HuH-7 (cell line): ENCODE data around the gene P4HA2.
"Not testable (repeated sequence)": the region's sequence is repeated elsewhere in the genome, so short reads cannot be mapped to it uniquely, and the experiment has no call there.

Experiments used
- DNase-seq: peaks from one replicate; pipeline ENCODE4 v3.0.0; 2011; ENCODE audit warnings: low spot score

Gene P4HA2

DNA sequence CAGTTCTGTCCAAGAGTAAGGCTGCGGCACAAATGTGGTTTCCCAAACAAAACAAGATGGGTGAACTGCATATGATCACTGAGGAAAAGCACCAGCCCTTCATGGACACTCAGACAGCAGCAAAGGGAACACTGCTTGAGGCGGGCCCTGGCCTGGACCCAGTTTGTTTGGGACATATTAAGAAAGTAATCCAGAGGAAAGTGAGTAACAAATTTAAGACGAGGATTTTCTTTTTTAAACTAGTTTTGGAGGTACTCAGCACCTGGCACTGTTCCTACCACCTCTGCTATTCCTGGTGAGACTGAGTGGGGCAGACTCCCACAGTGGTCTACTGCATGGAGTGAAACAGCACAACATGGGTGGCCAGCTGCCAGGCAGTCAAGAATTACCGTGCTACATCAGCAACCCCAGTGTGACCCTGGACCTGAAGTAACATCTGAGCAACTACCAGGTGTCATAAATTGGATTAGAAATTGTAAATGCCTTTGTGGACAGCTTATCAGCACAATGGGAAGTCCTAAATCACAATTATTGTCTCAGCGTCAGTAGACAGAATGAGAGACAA is 28.5 kb downstream of the P4HA2 start:
- no peak for DNase-seq

DNA sequence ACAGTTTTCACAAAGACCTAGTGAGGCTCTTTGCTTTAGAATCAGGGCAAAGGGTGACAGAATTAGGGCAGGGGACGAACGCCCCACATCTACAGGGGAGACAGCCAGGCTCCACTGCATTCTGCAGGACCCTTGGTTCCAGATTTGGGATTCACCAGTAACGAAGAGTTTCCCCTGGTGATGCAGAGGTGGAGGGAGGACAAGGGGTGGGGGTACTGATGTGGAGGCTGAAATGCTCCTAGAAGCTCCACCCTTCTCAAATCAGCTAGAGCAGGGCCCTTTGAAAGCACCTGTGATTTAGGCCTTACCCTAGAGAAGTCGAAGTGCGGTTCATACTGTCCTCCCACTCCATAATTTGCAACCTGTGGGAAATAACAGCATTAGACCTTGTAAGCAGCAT is 29.1 kb downstream of the P4HA2 start:
- no peak for DNase-seq

DNA sequence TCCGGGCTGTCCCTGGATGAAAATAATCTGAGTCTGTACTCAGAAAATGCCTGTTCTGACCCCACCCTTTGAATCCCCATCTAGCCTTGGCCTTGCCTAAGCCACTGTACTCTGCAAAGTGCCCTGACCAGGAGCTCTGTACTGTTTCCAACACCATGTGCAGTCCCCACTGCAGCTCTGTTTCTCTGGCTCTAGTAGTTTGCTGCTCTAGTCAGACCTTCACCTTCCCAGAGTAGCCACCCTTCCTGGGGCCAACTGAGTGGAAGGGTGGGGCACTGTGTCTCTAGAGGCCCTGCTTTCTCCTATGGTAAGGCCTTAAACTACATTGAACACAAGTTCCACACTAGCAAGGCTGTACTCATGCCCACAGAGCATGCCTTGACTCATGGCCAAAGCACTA is 31.9 kb downstream of the P4HA2 start:
- no peak for DNase-seq

DNA sequence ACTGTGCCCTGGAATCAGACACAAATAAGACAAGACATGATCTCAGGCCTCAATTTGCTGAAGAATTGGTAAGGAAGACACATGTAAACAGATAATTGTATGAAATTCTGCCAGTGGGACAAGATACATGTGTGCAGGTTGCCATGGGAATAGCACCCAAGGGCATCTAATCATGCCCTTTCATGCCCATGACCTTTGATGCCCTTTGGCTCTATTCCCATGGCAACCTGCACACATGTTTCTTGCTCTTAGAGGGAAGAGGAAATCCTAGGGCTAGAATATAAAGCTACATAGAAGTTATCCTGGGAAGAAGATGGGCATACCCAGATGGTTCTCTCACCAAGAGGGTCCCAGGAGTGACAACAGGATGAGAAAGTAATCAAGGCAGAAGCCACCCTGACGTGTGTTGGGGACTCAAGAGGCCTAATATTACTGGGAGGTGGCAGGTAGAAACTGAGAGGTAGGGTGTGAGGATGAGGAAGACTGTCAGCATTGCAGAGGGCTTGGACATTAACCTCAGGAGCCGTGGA is 34.4 kb downstream of the P4HA2 start:
- no peak for DNase-seq

DNA sequence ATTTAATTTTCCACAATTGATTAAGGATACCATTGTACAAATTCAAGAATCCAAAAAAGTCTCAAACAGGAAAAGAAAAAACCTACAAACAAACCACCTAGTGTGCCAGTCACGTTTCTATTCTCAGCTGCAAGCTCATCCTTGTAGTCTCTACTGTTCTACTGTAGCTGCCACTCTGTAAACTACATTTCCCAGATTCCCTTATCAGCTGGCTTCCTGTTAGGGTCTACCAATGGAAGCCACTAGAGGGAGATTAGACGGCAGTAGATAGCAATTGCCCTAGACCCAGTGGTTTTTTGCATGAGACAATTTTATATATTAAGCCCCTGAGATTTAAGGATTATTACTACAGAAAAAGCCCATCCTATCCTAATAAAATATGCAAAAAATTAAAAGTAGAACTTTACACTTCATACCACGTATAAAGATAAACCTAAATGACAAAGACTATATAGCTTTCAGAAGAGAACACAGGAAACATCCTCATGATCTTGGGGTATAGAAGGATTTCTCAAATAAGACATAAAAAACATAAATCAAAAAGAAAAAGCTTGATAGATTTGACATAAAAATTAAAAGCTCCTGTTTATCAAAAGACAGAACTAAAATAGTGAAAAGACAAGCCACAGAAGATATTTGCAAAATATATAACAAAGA is 37.4 kb downstream of the P4HA2 start:
- peak; percentile 71 for DNase-seq

DNA sequence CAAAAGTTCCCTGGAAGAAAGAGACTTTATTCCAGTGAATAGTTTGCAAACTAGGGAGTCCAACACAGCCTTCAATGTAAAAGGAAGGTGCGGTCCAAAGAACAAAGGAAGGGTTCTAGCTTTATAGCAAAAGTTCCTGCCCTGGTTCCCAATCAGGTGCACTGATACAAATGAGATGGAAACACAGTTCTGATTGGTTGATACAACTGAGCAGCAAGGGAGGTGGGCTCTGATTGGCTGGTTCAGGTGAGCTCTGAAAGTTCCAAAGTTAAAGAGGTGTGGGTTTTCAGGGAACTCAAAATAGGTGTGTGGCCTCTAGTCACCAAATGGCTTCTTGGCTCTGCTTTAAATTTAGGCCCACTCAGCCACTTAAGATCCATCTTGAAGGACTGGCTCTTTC is 43.1 kb downstream of the P4HA2 start:
- no peak for DNase-seq

DNA sequence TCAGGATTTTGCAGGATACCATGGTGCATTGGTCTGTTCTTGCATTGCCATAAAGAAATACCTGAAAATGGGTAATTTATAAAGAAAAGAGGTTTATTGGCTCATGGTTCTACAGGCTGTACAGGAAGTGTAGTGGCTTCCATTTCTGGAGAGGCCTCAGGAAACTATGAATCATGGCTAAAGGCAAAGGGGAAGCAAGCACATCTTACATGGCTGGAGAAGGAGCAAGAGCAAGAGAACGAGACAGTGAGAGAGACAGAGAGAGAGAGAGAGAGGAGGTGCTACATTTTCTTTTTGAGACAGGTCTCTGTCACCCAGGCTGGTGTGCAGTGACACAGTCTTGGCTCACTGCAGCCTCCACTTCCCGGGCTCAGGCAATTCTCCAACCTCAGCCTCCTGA is 43.9 kb downstream of the P4HA2 start:
- no peak for DNase-seq

DNA sequence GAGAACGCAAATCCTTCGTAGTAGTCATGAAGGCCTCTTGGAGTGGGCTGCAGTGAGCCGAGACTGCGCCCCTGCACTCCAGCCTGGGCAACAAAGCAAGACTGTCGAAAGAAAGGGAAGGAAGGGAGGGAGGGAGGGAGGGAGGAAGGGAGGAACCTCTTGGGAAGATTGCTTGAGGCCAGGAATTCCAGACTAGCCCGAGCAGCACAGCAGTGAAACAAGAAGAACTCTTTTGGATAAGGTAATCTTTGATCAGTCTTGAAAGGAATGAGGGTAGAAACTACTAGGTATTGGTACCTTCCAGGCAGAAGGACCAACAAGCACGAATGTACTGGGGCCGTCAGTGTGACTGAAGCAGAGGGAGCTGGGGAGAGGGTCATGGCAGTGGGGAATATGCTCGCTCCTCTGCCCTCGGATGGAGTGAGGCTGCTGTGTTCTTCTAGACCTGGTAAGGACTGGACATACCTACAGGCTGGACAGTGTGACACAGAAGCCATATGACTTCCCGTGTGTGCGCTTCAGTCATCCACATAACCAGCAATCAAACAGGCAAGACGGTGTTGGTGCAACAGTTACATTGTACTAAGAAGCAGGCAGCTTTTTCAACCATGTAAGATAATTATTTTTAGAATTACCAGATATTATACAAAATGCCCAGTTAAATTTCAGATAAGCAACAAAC is 45.2 kb downstream of the P4HA2 start:
- DNase-seq: no peak

DNA sequence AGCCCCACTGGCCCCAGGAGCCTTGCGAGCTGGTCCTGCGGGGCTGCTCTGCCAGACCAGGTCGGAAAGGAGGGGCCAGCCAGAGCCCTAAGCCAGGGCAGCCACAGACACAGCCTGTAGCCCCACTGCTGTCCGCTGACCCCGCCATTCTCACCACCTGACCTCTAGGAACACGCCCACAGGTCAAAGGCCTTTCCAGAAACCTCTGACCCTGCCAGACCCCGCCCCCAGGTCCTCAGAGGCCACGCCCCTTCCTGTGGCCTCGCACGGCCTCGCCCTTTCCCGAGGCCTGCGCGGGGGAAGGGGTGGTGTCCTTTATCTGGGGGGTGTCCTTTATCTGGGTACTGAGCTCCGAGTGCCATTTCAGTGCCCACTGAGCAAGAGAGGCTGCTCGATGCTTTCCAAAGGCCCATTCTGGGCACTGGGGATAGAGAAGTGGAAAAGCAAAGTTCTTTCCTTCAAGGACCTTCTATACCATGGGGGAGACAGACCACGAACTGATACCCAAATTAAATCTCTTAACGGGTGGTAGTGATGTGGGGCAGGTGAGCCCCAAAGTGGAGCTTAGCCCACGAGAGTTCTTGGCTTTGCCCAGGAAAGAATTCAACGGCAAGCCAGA is 46.5 kb downstream of the P4HA2 start:
- DNase-seq: no peak

DNA sequence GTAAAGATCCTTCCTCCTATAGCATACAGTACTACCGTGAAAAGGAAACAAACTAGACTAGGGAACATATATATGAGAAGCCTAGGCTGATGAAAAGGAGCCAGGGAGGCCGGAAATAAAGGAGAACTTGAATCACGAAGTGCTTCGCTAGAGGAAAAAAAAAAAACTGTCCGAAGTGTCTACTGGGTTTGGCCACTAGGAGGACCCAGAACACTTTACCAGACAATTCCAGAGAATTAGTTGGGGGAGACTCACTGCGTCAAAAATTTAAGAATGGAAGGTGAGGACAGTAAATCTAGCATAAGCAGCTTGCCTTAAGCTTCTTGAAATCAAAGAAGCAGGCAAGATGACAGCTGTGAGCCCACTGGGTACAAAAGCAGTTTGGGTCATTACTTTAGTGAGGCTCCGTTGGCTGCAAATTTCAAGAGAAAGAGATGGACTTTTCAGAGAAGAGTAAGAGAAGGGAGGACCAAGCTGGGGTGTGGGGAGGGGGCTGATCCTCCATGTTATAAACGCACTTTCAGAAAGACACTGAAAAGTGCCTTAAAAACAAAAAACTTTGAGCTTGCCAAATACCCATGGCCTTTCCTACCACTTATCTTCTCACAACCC is 47.4 kb downstream of the P4HA2 start:
- peak; percentile 56 for DNase-seq

DNA sequence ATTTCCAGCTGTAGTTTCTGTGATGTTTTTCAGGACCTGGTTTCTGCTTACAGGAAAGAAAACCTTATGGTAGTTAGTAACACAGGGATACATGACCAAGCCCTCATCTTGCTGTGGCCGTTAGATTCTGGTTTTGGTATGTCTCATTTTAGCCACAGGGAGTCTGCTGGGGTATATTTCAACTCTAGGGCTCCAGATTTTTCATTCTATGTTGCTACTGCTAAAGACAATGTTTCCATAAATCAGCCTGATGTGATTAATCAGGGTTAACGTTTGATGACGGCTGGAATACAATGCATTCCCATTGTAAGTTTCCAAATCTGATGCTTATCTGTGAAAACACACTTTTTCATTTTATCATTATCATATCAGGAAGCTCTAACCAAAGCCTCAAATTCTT is 48.2 kb downstream of the P4HA2 start:
- DNase-seq: no peak

DNA sequence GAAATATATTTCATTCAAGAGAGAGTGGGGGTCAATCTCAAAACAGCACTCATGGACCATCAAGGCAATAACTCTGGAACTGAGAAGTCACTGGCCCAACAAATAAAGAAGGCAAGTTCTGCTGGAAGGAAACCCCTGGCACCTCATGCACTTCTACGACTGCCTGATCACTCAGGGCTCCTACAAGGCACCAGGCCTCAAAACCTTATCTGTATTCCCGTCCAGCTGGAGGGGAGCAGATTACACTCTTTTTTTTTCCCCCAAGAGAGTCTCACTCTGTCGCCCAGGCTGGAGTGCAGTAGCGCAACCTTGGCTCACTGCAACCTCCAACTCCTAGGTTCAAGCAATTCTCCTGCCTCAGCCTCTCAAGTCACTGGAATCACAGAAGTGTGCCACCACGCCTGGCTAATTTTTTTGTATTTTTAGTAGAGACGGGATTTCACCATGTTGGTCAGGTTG is 49.9 kb downstream of the P4HA2 start:
- no peak for DNase-seq

DNA sequence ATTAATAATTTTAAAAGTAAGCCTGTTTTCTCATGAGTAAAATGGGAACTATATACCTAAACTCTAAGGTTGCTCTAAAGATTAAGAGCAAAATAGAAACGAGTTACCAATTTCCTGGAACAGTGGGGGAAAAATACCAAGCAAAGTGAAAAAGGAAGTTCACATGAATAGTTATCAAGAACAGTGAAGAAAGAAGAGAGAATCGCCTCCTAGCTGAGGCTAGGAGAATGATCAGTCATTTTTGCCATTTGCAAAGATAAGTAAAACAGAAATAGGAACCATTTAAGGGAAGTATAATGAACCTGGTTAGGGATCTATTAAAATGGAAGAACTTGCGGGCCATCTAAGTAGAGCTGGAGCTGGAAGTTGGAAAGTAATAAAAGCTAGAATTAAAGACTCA is 50.7 kb downstream of the P4HA2 start:
- no peak for DNase-seq

DNA sequence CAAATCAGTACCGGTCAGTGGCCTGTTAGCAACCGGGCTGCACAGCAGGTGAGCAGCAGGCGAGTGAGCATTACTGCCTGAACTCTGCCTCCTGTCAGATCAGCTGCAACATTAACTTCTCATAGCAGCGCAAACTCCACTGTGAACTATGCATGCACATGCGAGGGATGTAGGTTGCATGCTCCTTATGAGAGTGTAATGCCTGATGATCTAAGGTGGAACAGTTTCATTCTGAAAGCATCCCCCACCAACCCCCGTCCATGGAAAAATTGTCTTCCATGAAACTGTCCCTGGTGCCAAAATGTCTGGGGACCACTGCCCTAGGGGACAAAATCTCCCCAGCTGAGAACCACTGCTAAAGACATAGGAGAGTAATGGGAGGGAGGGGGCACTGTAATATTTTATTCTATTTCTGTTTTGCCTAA is 51.1 kb downstream of the P4HA2 start:
- DNase-seq: no peak

DNA sequence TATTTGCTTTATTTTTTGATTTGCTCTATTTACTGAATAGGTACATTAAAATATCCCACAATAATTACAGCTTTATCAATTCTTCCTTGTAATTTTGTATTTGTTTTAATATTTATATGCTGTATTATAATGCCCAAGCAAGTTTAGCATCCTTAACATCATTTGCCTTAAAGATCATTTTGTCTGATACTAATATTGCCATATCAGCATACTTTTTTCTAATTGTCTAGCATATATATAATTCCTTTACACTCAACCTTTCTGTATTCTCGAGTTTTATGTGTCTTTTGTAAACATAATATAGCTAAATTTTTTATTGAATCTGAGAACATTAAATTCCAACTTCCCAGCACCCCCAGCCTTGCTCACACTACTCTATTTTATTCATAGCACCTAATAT is 64.7 kb downstream of the P4HA2 start:
- DNase-seq: no peak

DNA sequence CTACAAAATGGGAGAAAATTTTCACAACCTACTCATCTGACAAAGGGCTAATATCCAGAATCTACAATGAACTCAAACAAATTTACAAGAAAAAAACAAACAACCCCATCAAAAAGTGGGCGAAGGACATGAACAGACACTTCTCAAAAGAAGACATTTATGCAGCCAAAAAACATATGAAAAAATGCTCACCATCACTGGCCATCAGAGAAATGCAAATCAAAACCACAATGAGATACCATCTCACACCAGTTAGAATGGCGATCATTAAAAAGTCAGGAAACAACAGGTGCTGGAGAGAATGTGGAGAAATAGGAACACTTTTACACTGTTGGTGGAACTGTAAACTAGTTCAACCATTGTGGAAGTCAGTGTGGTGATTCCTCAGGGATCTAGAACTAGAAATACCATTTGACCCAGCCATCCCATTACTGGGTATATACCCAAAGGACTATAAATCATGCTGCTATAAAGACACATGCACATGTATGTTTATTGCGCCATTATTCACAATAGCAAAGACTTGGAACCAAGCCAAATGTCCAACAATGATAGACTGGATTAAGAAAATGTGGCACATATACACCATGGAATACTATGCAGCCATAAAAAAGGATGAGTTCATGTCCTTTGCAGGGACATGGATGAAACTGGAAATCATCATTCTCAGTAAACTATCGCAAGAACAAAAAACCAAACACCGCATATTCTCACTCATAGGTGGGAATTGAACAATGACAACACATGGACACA is 65.9 kb downstream of the P4HA2 start:
- not testable (repeated sequence) for DNase-seq

DNA sequence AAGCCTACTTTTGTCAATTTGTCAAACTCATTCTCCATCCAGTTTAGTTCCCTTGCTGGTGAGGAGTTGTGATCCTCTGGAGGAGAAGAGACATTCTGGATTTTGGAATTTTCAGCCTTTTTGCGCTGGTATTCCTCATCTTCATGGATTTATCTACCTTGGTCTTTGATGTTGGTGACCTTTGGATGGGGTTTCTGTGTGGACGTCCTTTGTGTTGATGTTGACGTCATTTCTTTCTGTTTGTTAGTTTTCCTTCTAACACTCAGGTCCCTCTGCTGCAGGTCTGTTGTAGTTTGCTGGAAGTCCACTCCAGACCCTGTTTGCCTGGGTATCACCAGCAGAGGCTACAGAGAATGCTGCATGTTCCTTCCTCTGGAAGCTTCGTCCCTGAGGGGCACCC is 71.2 kb downstream of the P4HA2 start:
- DNase-seq: no peak

DNA sequence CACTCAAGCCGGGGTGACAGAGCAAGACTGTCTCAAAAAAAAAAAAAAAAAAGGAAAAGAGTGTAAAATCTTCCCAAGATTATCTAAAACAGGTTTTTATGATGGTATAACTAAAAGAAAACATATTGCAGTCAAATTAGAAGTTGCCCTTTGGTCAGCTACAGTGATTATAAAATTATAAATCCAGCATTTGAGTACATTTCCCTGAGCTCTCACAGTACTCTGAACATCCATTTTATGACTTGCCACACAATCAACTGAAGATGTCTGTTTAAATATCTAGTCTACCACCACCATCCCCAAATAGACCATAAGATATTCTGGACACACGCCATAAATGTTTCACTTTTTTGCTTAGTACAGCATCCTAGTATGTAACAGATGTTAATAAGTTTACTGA is 77.1 kb downstream of the P4HA2 start:
- DNase-seq: no peak

DNA sequence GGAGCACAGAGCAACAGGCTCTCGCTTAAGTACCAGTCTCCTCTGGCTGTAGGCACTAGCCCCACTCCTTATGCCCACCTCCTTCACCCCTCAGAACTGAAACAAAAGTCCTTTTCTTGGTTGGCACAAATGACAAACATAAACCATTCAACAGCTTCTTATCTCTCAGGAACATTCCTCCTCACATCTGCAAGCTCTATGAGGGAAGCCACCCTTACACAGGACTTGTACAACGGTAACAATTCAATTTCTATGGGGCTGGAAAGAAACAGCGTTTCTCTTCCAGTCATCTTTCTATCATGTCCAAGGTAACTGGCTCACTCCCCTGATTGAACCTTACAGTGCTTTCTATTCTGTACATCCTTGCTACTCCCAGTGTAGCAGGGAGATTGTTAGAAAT is 80.0 kb downstream of the P4HA2 start:
- no peak for DNase-seq

DNA sequence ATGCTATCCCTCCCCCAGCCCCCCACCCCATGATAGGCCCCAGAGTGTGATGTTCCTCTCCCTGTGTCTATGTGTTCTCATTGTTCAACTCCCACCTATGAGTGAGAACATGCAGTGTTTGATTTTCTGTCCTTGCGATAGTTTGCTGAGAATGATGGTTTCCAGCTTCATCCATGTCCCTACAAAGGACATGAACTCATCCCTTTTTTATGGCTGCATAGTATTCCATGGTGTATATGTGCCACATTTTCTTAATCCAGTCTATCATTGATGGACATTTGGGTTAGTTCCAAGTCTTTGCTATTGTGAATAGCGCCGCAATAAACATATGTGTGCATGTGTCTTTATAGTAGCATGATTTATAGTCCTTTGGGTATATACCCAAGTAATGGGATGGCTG is 82.3 kb downstream of the P4HA2 start:
- not testable (repeated sequence) for DNase-seq

DNA sequence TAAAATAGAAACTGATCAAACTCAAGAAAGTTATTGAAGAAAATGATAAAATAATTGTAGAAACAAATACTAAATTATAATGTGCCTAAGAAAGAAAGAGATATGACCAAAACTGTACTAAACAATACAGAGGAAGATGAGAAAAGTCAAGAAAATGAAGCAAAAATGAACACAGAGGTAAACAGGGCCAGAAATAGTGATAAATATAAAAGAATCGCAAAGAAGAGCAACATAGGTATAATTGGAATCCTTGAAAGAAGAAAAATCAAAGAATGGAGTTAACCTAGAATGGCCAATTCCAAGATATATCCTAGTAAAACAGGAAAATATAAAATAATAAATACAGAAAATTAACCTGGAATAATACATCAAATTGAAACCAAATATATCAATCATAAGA is 84.5 kb downstream of the P4HA2 start:
- DNase-seq: no peak

DNA sequence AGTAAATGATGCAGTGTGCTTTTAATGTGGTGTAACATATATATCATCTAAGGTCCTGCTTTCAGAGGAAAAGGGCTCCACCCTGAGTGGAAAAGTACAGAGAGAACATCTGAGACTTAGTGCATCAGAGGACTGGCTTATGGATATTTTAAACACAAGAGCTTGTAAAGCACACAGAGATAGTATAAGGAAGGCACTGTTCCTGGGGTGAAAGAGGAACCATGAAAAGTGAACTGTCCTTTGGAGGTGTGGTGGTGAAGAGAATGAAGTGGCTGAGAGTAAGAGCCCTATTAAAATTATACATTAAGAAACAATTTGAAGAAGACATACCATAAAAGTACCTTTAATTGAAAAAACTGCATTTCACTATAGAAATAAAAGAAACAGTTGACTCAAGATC is 85.2 kb downstream of the P4HA2 start:
- no peak for DNase-seq
